ENCODE measurements around the gene NUP58.

NUP58 gene

GRCh38 chr13:25324100-25324499 lies 22.7 kb downstream of the NUP58 start:
- CTCF ChIA-PET: no interaction called here
- TF ChIP-seq, protein P1, sequence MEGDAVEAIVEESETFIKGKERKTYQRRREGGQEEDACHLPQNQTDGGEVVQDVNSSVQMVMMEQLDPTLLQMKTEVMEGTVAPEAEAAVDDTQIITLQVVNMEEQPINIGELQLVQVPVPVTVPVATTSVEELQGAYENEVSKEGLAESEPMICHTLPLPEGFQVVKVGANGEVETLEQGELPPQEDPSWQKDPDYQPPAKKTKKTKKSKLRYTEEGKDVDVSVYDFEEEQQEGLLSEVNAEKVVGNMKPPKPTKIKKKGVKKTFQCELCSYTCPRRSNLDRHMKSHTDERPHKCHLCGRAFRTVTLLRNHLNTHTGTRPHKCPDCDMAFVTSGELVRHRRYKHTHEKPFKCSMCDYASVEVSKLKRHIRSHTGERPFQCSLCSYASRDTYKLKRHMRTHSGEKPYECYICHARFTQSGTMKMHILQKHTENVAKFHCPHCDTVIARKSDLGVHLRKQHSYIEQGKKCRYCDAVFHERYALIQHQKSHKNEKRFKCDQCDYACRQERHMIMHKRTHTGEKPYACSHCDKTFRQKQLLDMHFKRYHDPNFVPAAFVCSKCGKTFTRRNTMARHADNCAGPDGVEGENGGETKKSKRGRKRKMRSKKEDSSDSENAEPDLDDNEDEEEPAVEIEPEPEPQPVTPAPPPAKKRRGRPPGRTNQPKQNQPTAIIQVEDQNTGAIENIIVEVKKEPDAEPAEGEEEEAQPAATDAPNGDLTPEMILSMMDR (conservative IDR thresholded peaks at IDR 0.05; ENCODE audit: low read depth): no peak
- POLR2A ChIA-PET (ENCODE audit: low non-redundant PET): no interaction called here
- no peak for DNase-seq (ENCODE audit: low spot score)
- H3K27ac ChIP-seq: no peak overlapping the region

GRCh38 chr13:25329706-25330105 lies 28.3 kb downstream of the NUP58 start:
- TF ChIP-seq, protein P1 (conservative IDR thresholded peaks at IDR 0.05; ENCODE audit: low read depth): no peak
- POLR2A ChIA-PET (ENCODE audit: low non-redundant PET): no interaction called here
- no peak for DNase-seq (ENCODE audit: low spot score)
- CTCF ChIA-PET: no interaction called here
- H3K27ac ChIP-seq: peak overlapping the region; percentile 42; the same call in 1 of the 2 replicates

- ChIA-PET POLR2A (ENCODE audit: low non-redundant PET) (no interaction called here), CTCF (no interaction called here)
- TF ChIP-seq, protein P1 (conservative IDR thresholded peaks at IDR 0.05; ENCODE audit: low read depth): no peak
- no peak overlapping the region for H3K27ac ChIP-seq
- no peak for DNase-seq (ENCODE audit: low spot score)
Measured at GRCh38 chr13:25330541-25330940, 29.1 kb downstream of the NUP58 start.

GRCh38 chr13:25335856-25336255 lies 34.4 kb downstream of the NUP58 start:
- no peak for DNase-seq (ENCODE audit: low spot score)
- no peak overlapping the region for H3K27ac ChIP-seq
- TF ChIP-seq, protein P1 (conservative IDR thresholded peaks at IDR 0.05; ENCODE audit: low read depth): no peak
- ChIA-PET POLR2A (ENCODE audit: low non-redundant PET) (no interaction called here), CTCF (no interaction called here)

- DNase-seq (ENCODE audit: low spot score): no peak
- TF ChIP-seq, protein P1 (conservative IDR thresholded peaks at IDR 0.05; ENCODE audit: low read depth): no peak
- ChIA-PET CTCF (interaction anchor here (0.5 kb wide), 1 partner anchor 99 kb away, joined by 4 read pairs; no protein-coding TSS in a partner anchor), POLR2A (ENCODE audit: low non-redundant PET) (no interaction called here)
- H3K27ac ChIP-seq: no peak overlapping the region
Measured at GRCh38 chr13:25345576-25345975, 44.2 kb downstream of the NUP58 start.

DNA sequence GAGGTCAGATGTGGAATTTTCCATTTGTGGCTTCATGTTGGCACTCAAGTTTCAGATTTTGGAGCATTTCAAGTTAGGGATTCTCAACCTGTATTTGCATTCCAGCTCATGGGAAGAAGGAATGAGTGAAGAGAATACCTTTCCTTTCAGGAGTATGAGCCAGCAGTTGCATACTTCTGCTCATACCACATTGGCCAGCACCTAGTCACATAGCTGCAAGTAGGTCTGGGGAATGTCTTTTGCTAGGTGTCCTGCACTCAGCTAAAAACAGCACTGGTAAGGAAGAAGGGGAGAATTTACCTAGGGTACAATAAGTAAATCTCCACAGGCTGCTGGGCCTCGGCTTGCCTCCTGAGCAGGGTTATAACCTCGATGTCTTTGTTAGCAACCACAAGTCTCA lies 45.7 kb downstream of the NUP58 start:
- no peak overlapping the region for H3K27ac ChIP-seq
- DNase-seq (ENCODE audit: low spot score): no peak
- CTCF ChIA-PET: no interaction called here
- POLR2A ChIA-PET (ENCODE audit: low non-redundant PET): no interaction called here
- TF ChIP-seq, protein P1 (conservative IDR thresholded peaks at IDR 0.05; ENCODE audit: low read depth): no peak

GRCh38 chr13:25351404-25351803 lies 50.0 kb downstream of the NUP58 start:
- ChIA-PET CTCF (no interaction called here), POLR2A (ENCODE audit: low non-redundant PET) (no interaction called here)
- no peak for DNase-seq (ENCODE audit: low spot score)
- H3K27ac ChIP-seq: no peak overlapping the region
- TF ChIP-seq, protein P1 (conservative IDR thresholded peaks at IDR 0.05; ENCODE audit: low read depth): no peak

All from RWPE1 (cell line).